ENCODE data around the gene FOXN1.

FOXN1 gene

GRCh38 chr17:28576758-28577465 is 70.8 kb downstream of the FOXN1 start, which contains the start of gene ALDOC:
Gene ALDOC (minus strand): TSS chr17:28576895. CDS start chr17:28575532, 1,363 bp downstream.
- DNase-seq = peak; percentile 99

GRCh38 chr17:28577466-28577824 is 71.3 kb downstream of the FOXN1 start:
- DNase-seq = no peak

GRCh38 chr17:28578246-28579195 is 72.4 kb downstream of the FOXN1 start:
- no peak for DNase-seq

- DNase-seq = no peak
Observed at GRCh38 chr17:28579526-28579925, 73.4 kb downstream of the FOXN1 start.

- DNase-seq = no peak
Observed at GRCh38 chr17:28580959-28581358, 74.8 kb downstream of the FOXN1 start.

- no peak for DNase-seq
Observed at GRCh38 chr17:28582513-28582912, 76.4 kb downstream of the FOXN1 start.

- DNase-seq = no peak
Observed at GRCh38 chr17:28584434-28584833, 78.3 kb downstream of the FOXN1 start.

GRCh38 chr17:28585851-28586250 is 79.7 kb downstream of the FOXN1 start:
- no peak for DNase-seq

Measured in 8988T (cell line).